GM23248 (cell line): ENCODE data around the gene KNDC1.

Source experiments
- EZH2 ChIP-seq: fragments of 200-600 bp; sonication (generic); IDR thresholded peaks from 2 replicates; pipeline ENCODE4 v1.6.1; 2018; ENCODE audit warnings: antibody characterized with exemption, mild to moderate bottlenecking; ENCODE audit not compliant: insufficient read depth, poor library complexity, severe bottlenecking
- EZH2phosphoT487 ChIP-seq: fragments of 200-600 bp; sonication (generic); IDR thresholded peaks from 2 replicates; pipeline ENCODE4 v1.6.1; 2018; ENCODE audit warnings: antibody characterized with exemption, moderate library complexity, mild to moderate bottlenecking, low read depth; ENCODE audit not compliant: insufficient read depth

GRCh38 chr10:133253361-133253955, 93.4 kb downstream of the KNDC1 start:
- TF ChIP-seq EZH2 (no peak), EZH2phosphoT487 (no peak)
